Neural crest cell (in vitro differentiated cells): ENCODE measurements around the gene RIMKLB. TPM values are rescaled to one million over a fixed set of nuclear protein-coding genes. Genes with fewer than 3 reads are reported as not detected.

Experiments used
- DNase-seq: peaks from one replicate; pipeline ENCODE4 v3.0.0; 2021; ENCODE audit warnings: low read depth, mixed read lengths, low spot score
- H3K27ac Mint-ChIP-seq: one replicate; pipeline ENCODE4 v1.8.0; 2021; ENCODE audit warnings: mild to moderate bottlenecking, mixed read lengths; ENCODE audit not compliant: unreplicated experiment
- H3K27me3 Mint-ChIP-seq: 2 replicates; pipeline ENCODE4 v1.8.0; 2021; ENCODE audit warnings: low read depth, mild to moderate bottlenecking, mixed read lengths
- H3K36me3 Mint-ChIP-seq: 2 replicates; pipeline ENCODE4 v1.8.0; 2021; ENCODE audit warnings: low read depth, mild to moderate bottlenecking, mixed read lengths
- H3K4me1 Mint-ChIP-seq: 2 replicates; pipeline ENCODE4 v1.8.0; 2021; ENCODE audit warnings: mixed read lengths
- H3K4me3 Mint-ChIP-seq: one replicate; pipeline ENCODE4 v1.8.0; 2021; ENCODE audit warnings: mild to moderate bottlenecking, mixed read lengths
- H3K9me3 Mint-ChIP-seq: 2 replicates; pipeline ENCODE4 v1.8.0; 2021; ENCODE audit warnings: mixed read lengths
- CTCF ChIP-seq: fragments of 200-600 bp; sonication (generic); conservative IDR thresholded peaks from 2 replicates; pipeline ENCODE4 v1.5.0; 2021; ENCODE audit warnings: antibody characterized with exemption, mild to moderate bottlenecking
- total RNA-seq: library from RNA; stranded (reverse); gene quantifications from 2 replicates; pipeline ENCODE4 v1.2.1, GENCODE V29; 2021

Gene RIMKLB
- total RNA-seq, 1 donor from 2014 or later, result 66.1 TPM

- H3K4me3 Mint-ChIP-seq, result no peak overlapping the region
- no peaks in the 10 kb centered on the region for H3K27me3 Mint-ChIP-seq
- H3K9me3 Mint-ChIP-seq, result no peaks in the 10 kb centered on the region
- TF ChIP-seq CTCF, result no peak
- H3K36me3 Mint-ChIP-seq, result no peaks in the 10 kb centered on the region
- no peak overlapping the region for H3K27ac Mint-ChIP-seq
- H3K4me1 Mint-ChIP-seq, result no peaks in the 10 kb centered on the region
- no peak for DNase-seq
Measured at GRCh38 chr12:8661751-8662150, 36.0 kb upstream of the RIMKLB start.

- no peak for DNase-seq
- Mint-ChIP-seq H3K4me3 (no peak within 1 kb of the TSS), H3K9me3 (no peaks in the 10 kb centered on the region), H3K27ac (no peak within 1 kb of the TSS), H3K27me3 (no peaks in the 10 kb centered on the region), H3K36me3 (no peaks in the 10 kb centered on the region), H3K4me1 (no peaks in the 10 kb centered on the region)
- TF ChIP-seq CTCF, result no peak
Measured at GRCh38 chr12:8662593-8662992, 35.2 kb upstream of the RIMKLB start, which contains the start of gene MFAP5. MFAP5 (minus strand) TSS chr12:8662826; CDS start chr12:8662104, 722 bp downstream.

- no peak overlapping the region for H3K27ac Mint-ChIP-seq
Measured at GRCh38 chr12:8664228-8664913, 33.4 kb upstream of the RIMKLB start.

GRCh38 chr12:8665759-8666158 lies 32.0 kb upstream of the RIMKLB start:
- no peak for DNase-seq
- no peaks in the 10 kb centered on the region for H3K27me3 Mint-ChIP-seq
- H3K36me3 Mint-ChIP-seq, result no peaks in the 10 kb centered on the region
- no peak overlapping the region for H3K4me3 Mint-ChIP-seq
- no peaks in the 10 kb centered on the region for H3K4me1 Mint-ChIP-seq
- no peak overlapping the region for H3K27ac Mint-ChIP-seq
- no peak for TF ChIP-seq CTCF
- peaks cover 2% of the 10 kb centered on the region for H3K9me3 Mint-ChIP-seq

More at GRCh38 chr12:8664228-8664913, 33.4 kb upstream of the RIMKLB start:
- TF ChIP-seq CTCF, result no peak
- Mint-ChIP-seq H3K4me1 (no peaks in the 10 kb centered on the region), H3K9me3 (no peaks in the 10 kb centered on the region), H3K36me3 (no peaks in the 10 kb centered on the region), H3K27me3 (no peaks in the 10 kb centered on the region), H3K4me3 (no peak overlapping the region)
- DNase-seq, result no peak

GRCh38 chr12:8667270-8667669 lies 30.5 kb upstream of the RIMKLB start:
- H3K27me3 Mint-ChIP-seq, result no peaks in the 10 kb centered on the region
- no peaks in the 10 kb centered on the region for H3K4me1 Mint-ChIP-seq
- no peak overlapping the region for H3K4me3 Mint-ChIP-seq
- no peak for TF ChIP-seq CTCF
- H3K27ac Mint-ChIP-seq, result no peak overlapping the region
- H3K9me3 Mint-ChIP-seq, result peaks cover 2% of the 10 kb centered on the region
- H3K36me3 Mint-ChIP-seq, result no peaks in the 10 kb centered on the region
- DNase-seq, result no peak
